Activated CD4-positive, CD25-positive, alpha-beta regulatory T cell (primary cell): ENCODE measurements around the gene CDON.
"Not testable (repeated sequence)": the region's sequence is repeated elsewhere in the genome, so short reads cannot be mapped to it uniquely, and the experiment has no call there.

Experiments used
- DNase-seq, 4 experiments: peaks; one replicate each; lab custom pipeline; 2025; lab: John Stamatoyannopoulos, UW

Gene CDON

GRCh38 chr11:125923012-125923579 lies 139.6 kb downstream of the CDON start:
- peak in 2 of 4 experiments; percentile 10 to 13 for DNase-seq

GRCh38 chr11:125922156-125922555 lies 140.5 kb downstream of the CDON start:
- no peak for DNase-seq

GRCh38 chr11:125921042-125921441 lies 141.6 kb downstream of the CDON start:
- DNase-seq: no peak

DNA sequence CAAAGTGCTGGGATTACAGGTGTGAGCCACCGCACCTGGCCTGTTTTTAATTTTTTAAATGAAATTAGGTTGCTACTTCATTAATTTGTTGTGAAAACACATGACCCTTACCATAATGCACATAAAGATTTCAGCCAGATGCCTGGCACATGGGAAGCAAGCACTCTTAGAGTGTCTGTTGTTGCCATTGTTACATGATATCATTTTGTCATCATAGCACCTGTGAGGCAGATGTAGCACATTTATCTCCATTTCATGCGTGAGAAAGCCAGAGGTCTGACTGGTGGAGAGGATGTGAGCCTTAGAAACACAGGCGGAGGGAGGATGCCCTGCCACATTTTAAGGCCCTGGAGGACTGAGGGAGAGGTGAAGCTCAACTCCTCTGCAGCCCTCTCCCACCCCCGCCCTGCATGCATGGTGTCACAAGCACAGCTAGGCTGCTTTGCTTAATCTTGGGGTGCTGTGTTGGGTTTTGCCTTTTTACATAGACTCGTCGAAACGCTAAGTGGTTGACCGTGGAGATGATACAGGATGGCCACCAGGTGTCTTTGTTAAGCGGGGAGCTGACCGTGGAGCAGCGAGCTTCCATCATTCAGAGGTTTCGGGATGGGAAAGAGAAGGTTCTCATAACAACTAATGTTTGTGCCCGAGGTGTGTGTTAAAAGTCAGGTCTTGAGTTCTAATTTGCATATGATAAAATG lies 144.4 kb downstream of the CDON start:
- no peak for DNase-seq

DNA sequence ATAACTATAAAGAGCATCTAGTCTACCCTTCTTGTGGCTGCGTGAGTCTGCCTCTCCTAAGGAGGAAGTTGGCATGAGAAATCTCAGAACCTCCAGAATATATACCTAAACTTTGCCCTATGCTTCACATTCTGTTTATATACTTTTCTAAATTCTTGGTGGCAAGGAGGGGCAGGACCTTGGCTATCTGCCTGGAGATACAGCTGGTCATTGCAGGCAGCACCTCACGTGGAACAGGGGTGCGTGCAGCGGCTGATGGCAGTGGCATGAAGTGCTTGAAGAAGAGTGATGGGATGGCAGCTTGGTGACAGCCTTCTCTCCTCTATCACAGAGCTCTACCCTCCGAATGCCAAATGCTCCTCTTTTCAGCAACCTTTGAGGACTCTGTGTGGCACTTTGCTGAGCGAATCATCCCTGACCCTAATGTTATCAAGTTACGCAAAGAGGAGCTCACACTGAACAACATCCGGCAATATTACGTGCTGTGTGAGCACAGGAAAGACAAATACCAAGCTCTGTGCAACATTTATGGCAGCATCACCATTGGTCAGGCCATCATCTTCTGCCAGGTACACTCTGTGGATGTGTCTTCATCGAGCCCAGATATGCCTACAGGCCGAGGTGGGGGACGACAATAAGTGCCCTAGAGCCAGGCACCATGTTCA lies 145.9 kb downstream of the CDON start:
- no peak for DNase-seq

DNA sequence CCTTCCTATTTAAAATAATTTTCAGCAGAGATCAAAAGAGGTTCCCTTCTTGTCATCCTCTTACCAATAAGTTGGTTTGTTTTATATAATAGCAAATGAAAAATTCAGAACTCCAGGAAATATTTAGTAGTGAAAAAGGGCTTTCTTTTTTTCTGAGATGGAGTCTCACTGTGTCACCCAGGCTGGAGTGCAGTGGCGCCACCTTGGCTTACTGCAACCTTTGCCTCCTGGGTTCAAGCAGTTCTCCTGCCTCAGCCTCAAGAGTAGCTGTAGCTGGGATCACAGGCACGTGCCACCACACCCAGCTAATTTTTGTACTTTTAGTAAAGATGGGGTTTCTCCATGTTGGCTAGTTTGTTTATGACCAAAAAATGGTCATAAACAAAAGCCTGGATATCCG lies 148.1 kb downstream of the CDON start:
- not testable (repeated sequence) for DNase-seq

DNA sequence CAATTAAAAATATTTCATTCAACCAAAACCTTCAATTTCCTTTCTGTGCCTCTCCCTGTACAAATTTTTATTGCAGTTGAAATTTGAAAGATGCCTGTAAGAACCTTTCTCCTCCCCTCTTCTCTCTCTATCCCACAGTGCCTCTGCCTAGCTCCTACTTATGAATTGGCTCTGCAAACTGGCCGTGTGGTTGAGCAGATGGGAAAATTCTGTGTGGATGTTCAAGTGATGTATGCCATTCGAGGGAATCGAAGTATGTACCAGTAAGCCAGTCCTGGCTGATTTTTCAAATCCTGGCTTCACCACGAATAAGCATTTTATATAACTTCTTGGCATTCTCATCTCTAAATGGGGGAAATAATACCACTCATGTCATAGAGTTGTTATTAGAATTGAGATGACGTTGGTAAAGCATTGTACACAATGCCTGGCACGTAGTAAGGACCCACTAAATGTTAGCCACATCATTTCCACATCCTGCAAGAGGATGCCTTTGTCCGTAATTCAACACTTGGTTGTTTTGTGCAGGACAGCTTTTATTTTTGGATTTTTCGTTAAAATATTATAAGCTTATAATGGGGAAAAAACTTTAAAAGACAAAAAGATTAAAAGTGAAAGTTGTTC lies 152.3 kb downstream of the CDON start:
- DNase-seq: no peak
